HG02798 (cell line): ENCODE data around the gene SFSWAP.
"Not testable (repeated sequence)": the region's sequence is repeated elsewhere in the genome, so short reads cannot be mapped to it uniquely, and the experiment has no call there.

Source experiments
- ATAC-seq: cut with Tn5 transposase; IDR thresholded peaks from one replicate; pipeline ENCODE4 v1.9.1; 2021; ENCODE audit warnings: mild to moderate bottlenecking; ENCODE audit not compliant: unreplicated experiment, poor library complexity

The SFSWAP gene

DNA sequence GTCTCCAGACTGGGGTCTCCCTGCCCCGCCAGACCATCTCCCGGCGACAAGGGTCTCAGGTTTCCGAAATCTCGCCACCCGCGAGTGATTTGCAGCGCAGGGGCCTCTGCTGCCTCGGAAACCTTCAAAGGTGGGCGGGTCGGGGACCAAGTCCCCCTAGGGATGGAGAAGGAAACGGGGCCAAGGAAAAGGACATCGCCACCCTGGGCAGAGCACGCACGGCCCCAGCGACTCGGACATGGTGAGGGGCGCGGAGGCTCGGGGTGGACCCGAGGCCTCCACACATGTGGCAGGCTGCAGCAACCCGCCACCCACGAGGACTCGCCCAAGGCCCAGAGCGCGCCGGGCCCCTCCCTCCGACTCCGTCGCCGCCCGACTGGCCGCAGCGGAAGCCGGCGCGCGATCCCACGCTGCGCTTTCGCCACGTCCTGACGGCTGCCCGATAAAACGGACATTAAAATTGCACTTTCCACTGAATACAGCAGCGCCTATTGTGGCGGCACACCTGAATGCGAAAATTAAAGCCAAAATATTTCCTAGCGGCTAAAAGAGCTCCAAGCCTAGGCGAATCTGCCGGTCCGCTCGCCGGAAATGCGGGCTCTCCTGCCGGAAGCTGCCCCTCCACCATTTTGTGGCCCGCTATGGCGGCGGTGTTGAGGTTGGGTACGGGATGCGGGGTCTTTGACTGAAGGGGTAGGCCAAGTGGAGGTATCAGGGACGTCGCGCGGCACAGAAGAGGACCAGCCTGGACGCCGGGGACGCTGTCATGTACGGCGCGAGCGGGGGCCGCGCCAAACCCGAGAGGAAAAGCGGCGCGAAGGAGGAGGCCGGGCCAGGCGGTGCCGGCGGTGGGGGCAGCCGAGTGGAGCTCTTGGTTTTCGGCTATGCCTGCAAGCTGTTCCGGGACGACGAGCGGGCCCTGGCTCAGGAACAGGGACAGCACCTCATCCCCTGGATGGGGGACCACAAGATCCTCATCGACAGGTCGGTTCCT is at the start of gene SFSWAP:
TSS of gene SFSWAP (plus strand) at position 627 of the 994 bp plus-strand sequence. CDS start at position 767, 140 bp downstream.
- ATAC-seq = peak; percentile 92

DNA sequence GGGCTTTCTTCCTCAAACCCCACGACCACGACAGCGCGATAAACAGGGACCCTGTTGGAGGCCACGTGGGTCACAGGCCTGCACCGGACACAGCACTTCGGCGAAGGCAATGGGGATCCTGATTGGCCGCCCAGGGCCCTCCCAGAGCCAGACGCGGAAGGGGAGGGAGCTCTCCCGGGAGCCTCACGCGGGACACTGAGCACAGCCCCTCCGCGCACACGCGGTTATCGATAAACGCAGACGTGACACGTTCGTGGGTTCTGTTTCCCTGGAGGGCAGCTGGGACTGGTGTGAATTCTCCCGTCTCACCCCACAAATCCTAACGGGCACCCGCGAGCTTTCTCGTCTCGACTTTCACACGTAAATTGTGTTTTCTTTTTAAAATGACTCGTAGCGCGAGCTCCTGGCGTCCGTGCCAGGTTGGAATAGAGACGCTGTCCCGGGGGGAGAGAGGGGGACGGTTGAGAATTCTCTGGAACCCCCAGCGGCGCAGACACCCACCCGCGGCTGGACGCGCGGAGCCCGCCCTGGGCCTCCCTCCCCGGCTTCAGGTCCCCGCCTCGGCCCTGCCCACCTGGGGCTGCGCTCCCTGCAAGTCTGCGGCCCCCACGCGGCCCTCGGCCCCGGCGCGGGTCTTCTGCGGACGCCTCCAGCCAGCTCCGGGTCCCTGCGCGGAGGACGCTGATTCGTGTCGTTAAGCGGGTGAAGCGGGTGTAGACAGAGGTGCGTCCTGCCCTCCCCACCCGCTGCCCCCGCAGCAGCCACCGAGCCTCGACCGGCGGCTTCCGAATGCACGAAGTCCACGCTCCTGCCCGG is 49.5 kb upstream of the SFSWAP start:
- not testable (repeated sequence) for ATAC-seq

DNA sequence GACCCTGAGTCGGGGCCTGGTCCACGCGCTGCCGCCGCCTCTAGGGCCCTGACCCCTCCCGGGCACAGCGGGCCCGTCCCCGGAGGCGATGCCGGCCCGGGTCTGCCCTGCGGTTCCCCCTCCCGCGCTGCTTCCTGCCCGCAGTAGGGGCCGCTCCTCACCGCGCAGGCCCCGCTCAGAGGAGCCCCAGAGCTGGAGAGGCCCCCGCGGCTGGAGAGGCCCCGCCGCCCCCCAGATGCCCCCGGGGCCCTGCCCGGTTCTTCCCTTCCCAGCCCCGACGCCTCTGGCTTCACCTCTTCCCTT is 49.0 kb upstream of the SFSWAP start:
- not testable (repeated sequence) for ATAC-seq

DNA sequence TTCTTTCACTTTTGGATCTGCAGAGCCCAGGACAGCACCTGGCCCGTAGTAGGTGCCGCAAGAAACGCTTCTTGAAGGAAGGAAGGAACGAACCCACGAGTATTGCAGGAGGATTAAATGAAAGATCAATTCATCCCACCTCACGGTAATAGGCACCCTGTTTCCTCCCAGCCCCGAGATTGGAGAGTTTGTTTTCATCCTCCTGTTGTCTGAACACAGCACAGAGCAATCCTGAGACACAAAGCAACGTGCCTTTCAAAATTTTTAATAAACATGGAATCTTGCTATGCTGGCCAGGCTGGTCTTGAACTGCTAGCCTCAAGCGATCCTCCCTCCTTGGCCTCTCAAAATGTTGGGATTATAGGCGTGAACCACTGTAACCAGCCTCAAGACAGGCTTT is 48.5 kb upstream of the SFSWAP start:
- ATAC-seq = not testable (repeated sequence)

DNA sequence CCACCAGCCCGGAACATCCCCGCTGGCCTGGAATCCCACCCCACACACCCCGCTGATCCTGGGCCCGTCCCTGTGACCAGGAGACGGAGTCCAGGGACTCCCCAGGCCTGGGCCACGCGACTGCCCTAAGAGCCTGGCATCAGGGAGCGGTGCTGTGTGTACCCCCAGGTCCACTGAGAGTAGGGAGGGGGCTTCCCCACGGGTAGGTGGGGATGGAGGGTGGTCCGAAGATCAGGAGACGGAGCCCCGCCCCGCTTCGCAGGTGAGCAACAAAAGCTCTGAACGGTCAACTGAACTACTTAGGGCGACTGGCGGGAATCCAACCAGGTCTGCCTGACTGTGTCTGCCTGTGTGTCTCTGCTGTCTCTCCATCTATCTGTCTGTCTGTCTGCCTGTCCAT is 45.2 kb upstream of the SFSWAP start:
- not testable (repeated sequence) for ATAC-seq

DNA sequence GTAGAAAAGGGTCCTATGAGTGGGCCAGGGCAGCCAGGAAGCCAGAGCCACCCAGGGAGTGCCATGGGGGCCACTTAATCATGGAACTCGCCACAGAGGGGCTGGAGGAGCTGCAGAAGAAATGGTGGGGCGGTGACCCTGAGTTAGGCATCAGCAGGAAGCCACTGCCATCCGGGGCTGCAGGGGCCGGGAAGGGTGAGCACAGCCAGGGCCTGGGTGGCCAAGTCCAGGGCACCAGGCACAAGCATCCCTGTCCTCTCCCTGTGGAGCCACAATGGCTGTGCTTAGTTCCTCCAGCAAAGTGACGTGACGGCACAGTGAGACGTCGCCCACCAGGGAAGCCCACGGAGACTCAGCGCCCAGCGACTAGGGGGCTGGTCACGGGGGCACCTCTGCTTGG is 44.4 kb upstream of the SFSWAP start:
- ATAC-seq = not testable (repeated sequence)

DNA sequence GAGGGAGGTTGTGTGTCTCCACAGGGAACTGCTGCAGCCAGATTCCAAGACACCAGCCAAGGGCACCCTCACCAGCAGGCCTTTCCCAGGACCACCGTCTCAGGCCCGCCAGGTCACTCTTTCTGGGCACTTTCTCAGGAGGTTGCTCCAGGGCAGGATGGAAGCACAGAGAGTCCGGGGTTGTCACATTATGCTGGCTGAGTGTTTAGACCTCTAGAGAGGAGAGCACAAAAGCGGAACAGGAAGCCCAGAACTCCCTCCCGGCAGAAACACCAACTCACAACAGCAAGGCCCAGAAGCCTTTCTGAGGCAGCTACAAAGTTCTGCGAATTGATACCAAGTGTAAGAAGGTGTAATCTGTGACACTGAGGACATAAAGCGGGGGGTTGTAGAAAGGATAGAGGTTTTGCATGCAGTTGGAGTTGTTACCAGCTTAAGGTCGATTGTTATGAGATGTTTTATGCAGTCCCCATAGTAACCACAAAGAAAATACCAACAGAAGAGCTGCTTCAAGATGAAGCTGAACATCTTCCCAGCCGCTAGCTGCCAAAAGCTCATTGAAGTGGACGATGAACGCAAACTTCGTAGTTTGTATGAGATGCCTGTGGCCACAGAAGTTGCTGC is 43.8 kb upstream of the SFSWAP start:
- ATAC-seq = not testable (repeated sequence)

DNA sequence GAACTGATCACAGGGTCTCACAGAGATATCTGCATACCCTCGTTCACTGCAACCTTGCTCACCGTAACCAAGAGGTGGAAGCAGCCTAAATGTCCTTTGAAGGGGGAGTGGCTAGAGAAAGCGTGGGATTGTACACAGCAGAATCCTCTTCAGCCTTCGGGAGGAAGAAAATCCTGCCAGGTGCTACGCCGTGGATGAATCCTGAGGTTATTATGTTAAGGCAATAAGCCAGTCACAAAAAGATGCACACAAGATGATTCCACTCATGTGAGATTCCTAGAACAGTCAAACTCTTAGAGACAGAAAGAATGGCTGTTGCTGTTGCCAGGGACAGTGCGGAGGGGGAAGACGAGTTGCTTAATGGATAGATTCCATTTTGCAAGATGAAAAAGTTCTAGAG is 39.6 kb upstream of the SFSWAP start:
- ATAC-seq = no peak

DNA sequence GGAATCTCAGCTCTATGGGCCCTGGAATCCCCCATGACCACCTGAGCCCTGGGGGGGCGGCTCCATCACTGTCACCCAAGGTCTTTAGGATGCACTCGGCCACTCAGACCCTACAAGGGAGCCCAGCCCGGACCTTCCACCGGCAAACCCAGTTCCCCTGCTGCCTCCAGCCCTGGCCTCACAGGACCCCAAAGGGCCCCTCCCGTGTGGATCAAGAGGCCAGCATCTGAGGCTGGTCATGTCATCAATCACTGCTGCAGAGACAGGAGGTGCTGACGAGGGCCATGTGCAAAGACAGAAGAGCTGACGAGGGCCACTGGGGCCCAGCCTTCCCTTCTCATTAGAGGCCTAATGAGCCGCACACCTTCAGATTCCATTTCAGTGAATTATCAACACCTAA is 39.0 kb upstream of the SFSWAP start:
- no peak for ATAC-seq

DNA sequence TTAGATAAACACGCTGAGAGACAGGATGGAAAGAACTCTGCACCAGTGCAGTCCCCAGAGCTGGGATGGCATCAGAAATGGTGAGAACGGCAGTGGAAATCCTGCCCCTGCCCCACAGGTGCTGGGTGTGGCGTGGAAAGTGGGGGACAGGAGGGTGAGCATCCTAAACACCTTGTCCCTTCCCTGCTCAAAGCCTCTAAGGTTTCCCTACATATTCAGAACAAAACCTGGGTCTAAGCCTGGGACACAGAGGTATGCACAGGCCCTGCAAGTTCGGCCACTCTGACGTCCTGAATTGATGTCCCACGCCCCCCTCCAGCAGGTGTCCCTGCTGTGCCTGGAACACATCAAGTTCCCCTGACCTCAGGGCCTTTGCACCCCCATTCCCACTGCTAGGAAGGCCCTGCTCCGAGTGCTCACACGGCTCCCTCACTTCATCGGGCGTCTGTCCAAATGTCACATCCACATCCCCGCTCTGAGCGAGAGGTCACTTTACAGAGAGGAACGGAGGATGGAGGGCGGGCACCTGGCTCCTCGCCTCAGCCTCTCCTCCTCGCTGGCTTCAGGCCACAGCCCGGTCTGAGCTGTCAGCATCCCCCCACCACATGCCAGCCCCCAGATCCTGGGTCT is 38.5 kb upstream of the SFSWAP start:
- ATAC-seq = no peak

DNA sequence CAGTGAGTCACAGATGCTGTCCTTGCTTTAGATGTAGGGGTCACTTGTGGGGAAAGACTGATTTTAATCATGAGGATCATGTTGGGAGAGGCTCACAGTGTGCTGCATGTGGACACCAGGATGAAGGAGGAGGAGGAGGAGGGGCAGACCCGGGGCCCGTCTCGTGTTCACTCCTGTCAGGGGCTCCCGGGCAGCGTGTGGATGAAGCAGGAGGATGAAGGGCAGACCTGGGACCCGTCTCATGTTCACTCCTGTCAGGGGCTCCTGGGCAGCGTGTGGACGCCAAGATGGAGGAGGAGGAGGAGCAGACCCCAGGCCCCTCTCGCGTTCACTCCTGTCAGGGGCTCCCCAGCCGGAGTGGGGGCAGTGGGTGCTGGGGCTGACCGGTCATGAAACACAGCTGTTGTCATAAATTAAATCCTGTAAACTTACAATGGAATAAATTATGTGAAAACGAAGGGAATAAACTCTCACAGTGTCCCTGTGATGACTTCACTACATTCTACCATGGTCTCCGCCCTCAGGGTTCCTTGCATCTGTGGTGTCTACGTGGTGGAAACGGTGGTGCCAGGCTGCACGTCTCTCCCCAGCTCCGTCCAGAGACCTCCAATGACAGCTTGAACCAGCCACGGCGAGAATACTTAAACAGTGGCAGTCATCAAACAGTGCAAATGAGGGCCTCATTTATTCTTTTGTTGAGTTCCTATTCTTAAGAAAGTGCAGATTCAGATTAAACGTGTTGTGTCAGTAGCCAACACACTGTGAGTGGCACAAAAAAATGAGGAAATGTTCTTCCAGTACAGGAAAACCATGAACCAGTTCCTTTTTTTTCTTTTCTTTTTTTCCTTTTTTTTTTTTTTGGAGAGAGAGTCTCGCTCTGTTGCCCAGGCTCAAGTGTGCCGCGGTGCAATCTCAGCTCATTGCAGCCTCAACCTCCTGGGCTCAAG is 37.7 kb upstream of the SFSWAP start:
- ATAC-seq = no peak

DNA sequence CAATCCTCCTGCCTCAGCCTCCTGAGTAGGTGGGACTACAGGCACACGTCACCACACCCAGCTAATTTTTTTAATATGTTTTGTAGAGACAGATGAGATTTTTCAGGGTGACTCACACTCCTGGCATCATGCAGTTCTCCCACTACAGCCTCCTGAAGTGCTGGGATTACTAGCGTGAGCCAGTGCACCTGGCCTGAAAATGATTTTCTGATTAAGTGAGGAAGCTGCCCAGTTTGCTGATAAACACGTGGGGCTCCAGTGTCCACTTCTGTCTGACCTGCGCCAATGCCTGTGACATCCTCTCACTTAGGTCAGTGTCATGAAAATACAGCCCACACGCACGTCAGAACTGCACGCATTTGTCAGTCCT is 37.0 kb upstream of the SFSWAP start:
- no peak for ATAC-seq

DNA sequence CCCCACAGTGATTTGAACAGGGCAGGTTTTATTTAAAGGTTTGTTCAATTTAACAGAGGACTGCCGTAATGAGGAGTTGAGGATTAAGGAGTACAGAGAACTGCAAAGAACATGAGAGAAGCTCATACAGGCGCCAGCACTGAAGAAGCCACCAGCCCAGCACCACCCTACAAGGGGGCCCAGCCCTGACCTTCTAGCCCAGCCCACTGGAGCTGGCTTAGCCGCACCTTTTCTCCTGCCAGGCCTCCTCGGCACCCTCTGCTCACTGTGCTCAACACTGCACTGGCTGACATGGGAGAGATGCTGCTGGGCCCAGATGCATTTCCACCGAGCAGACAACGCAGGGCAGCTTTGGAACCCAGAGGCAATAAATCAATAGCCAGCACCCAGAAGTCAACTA is 36.5 kb upstream of the SFSWAP start:
- ATAC-seq = no peak

DNA sequence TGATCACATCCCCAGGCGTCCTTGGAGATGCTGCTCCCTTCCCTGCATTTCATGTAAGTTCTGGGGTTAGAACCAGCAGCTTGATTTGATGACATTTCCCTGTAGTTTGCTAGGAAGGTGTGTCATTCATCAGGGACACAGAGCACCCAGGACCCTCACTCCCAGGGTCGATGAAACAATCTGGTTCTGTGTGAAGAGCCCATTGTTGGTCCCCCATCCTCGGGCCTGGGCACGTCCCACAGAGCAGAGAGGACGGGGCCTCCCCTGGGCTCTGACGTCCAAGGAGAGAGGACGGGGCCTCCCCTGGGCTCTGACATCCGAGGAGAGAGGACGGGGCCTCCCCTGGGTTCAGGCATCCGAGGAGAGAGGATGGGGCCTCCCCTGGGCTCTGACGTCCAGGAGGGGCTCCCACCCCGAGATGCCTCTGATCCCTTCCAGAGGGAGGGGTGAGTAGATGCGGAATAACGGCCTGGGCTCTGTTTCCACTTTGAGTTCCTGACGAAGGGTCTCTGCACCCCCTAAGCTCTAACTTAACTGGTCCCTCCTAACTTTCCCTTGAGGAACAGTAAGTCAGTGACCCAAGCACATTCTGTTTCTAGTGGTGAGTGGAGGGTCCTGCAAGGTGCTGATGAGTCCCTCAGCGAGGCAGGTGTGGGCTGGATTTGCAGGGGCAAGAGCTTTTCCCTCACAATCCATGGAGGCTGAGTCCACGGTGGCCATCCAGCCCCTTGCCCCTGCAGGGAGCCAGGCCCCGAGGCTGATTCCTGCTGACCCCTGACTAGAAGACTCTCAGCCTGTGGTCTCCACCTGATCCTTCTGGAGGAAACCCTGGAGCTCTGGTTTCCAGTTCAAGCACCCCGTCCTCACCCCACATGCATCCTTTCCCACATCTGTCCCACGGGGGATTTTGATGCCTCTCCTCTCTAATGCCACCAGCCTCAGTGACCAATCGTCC is 35.5 kb upstream of the SFSWAP start:
- no peak for ATAC-seq

DNA sequence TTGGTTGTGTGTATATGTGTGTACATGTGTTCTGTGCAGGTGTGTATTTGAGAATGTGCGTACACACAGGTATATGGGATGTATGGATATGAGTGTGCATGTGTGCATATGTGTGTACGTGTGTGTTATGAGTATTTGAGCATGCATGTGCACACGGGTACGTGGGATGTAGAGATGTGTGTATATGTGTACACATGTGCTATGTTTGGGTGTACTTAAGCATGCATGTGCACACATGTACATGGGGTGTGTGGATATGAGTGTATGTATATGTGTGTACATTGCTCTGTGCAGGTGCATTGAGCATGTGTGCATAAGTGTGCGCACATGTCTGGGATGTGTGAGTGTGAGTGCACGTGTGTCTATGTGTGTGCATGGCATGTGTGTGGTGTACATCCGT is 34.3 kb upstream of the SFSWAP start:
- ATAC-seq = no peak

DNA sequence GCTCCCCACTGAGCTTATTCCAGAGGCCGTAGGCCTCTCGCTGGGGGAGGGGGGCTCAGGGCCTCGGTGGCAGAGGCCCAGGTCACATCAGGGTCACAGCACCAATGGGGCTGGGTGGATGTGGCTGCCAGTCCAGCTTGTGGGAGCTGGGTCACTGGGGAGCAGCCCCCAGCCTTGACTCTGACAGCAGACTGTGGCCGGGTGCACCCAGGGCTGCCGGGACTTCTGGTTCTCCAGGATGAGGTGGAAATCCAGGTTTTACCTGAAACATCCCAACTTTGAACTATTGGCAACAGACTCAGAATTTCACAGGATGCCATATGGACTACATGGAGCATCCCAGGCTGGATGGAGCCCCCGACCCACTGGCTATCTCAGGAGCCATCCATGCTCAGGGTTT is 33.8 kb upstream of the SFSWAP start:
- ATAC-seq = not testable (repeated sequence)

DNA sequence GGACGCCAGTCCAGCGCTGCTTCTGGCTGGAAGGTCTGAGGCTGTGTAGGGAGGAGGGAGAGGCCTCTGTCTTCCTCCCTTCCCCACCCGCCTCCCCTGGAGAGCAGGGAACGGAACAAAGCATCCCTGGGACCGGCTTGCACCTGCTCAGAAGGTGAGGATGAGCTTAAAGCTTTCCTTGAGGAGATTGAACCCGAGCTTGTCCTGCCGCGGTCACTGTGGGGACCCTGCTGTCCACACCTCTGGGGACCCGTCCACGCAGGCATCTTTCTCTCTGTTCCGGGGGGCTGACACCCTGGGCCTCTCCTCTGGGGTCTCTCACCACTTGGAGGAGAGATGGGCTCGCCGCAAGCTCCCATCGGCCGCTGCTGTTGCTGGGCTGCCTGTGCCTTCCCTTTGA is 33.2 kb upstream of the SFSWAP start:
- no peak for ATAC-seq
